T-helper 1 cell (primary cell): Measurements from ENCODE around the gene AOAH.
"Not testable (repeated sequence)": the region's sequence is repeated elsewhere in the genome, so short reads cannot be mapped to it uniquely, and the experiment has no call there.

Experiments
- DNase-seq, 5 donors: peaks; one replicate each; pipeline ENCODE4 v3.0.0-alpha.2; 2012 to 2020

The AOAH gene

DNA sequence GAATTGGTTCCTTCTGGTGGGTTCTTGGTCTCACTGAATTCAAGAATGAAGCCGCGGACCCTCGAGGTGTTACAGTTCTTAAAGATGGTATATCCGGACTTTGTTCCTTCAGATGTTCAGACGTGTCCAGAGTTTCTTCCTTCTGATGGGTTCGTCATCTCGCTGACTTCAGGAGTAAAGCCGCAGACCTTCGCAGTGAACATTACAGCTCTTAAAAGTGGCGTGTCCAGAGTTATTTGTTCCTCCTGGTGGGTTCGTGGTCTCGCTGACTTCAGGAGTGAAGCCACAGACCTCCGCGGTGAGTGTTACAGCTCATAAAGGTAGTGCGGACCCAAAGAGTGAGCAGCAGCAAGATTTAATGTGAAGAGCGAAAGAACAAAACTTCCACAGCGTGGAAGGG lies 220.1 kb downstream of the AOAH start:
- DNase-seq, result not testable (repeated sequence)

DNA sequence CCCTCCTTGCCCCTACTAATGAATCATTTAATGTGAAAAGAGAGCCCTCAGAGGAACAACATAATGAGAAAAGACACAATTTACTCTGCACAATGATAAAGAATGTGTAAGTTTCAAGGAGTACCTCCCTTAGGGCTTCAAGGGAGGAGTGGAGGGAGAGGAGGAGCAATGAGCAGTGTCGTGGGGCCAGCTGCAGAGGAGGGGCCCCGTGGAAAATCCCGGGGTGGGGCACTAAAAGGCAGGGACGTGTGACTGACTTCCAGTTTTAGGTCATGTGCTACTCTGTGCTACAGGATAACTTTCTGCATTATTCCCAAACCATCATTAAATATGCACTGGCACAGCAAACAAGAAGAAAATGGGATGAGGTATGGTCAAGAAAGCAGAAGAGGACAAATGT lies 226.5 kb downstream of the AOAH start:
- DNase-seq, result no peak

- not testable (repeated sequence) for DNase-seq
Observed at GRCh38 chr7:36497176-36497575, 227.1 kb downstream of the AOAH start.

GRCh38 chr7:36496576-36496975 lies 227.7 kb downstream of the AOAH start:
- DNase-seq, result no peak

DNA sequence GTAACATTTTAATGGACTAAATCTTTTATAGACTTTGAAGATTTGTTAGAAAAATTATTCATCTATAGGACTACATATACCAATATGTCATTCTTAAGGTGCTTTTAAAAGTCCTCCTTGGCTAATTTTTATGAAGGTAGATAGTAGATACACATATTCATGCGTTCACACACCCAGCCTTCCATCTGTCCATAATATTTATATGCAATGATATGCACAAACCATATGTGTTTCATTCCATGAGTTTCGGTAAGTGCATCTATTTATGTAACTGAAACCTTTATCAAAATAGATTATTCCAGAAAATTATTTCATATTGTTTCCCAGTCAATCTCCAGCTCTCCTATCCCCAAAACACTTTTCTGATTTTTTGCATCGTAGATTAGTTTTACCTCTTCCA lies 233.0 kb downstream of the AOAH start:
- DNase-seq, result no peak

DNA sequence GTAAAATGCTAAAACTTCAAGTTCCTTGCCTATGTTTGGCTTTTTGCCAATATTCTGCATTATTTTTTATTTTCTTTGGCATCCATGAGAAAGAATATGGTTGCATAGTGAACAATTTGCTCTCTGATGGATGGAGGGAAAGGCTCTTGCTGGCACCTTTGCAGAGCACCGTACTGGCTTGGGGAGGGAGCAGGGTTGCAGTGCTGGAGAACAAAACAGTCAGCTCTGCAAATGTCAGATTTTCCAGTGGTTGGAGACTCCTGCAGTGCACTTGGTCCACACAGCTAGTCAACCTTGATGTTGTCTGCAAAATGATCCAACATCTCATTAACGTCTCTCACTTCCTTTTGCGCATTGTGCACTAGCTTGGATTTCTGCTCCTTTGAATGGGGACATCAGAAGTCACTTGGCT lies 233.9 kb downstream of the AOAH start:
- no peak for DNase-seq

- DNase-seq, result not testable (repeated sequence)
Observed at GRCh38 chr7:36488672-36489071, 235.6 kb downstream of the AOAH start.

- peak in 2 of 5 donors; percentile 37 to 60 for DNase-seq
Observed at GRCh38 chr7:36487756-36488336, 236.4 kb downstream of the AOAH start.

DNA sequence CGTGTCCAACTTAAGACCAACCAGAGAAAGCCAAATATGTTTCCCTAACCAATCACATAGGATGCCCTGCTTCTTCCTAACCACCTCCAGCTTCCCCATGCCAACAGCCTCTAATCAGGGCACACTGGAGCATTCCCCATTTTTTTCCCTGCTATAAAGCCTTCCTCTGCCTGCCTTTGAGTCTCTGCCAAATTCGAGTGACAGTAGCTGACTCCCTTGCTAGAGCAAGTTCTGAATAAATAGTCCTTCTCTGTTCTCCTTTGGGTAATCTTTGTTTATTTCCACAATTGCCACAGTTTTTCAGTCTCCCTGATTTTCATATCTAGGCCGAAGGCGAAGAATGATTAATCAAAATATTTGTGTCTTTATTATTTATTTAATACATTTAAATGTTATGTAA lies 238.0 kb downstream of the AOAH start:
- no peak for DNase-seq

DNA sequence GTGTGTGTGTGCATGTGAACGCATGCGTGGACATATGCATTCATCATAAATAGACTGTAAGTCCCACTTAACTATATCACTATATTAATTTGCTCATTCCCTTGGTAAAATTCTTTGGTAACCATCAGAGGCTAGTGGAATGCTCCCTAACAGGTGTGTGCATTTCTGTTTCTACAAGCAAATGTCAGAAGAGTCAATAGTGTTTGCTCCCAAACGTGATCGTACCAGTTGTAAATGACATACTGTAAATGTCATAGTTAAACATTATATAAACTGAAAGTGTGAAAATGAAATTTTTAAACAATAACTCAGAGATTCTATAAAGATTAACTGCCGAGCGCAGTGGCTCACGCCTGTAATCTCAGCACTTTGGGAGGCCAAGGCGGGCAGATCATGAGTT lies 240.0 kb downstream of the AOAH start:
- no peak for DNase-seq

DNA sequence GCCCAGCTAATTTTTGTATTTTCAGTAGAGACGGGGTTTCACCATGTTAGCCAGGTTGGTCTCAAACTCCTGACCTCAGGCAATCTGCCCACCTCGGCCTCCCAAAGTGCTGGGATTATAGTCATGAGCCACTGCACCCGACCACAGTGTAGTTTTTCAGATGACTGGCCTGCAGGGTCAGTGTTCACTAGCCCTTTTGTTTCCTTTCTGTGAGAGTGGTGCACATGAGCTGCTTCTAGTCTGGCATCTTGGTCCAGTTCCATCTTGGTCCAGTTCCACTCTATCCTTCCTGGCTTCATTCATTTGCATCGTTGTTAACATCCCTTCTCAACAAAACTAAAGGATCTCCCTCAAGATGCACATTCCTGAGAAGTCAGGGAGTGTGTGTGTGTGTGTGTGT lies 240.4 kb downstream of the AOAH start:
- not testable (repeated sequence) for DNase-seq

DNA sequence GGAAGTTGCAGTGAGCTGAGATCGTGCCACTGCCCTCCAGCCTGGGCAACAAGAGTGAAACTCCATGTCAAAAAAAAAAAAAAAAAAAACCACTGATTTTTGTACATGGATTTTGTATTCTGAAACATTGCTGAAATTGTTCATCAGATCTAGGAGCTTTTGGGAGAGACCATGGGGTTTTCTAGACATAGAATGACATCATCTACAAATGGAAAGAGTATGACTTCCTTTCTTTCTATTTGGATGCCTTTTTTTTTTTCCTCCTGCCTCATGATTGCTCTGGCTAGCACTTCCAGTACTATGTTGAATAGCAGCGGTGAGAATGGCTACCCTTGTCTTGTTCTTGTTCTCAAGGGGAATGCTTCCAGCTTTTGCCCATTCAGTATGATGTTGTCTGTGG lies 245.5 kb downstream of the AOAH start:
- DNase-seq, result no peak

- peak in 1 of 5 donors; percentile 5 for DNase-seq
Observed at GRCh38 chr7:36475381-36475780, 248.9 kb downstream of the AOAH start.

DNA sequence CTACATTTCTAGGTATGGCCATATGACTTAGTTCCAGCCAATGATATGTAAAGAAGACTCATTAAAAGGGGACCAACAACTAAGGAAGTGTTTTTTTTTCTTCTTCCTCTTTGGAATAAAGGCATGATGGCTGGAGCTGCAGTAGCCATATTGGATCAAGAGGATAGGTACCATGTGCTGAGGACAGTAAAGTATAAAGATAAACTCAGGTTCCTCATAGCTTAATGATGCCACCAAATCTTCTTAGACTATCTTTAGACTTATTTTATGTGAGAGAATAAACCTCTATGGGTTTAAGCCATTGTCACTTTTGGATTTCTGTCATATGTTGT lies 249.3 kb downstream of the AOAH start:
- no peak for DNase-seq

GRCh38 chr7:36474283-36475010 lies 249.8 kb downstream of the AOAH start:
- peak in 1 of 5 donors; percentile 45 for DNase-seq

GRCh38 chr7:36473454-36474282 lies 250.6 kb downstream of the AOAH start:
- DNase-seq, result peak in 2 of 5 donors; percentile 9 to 34

DNA sequence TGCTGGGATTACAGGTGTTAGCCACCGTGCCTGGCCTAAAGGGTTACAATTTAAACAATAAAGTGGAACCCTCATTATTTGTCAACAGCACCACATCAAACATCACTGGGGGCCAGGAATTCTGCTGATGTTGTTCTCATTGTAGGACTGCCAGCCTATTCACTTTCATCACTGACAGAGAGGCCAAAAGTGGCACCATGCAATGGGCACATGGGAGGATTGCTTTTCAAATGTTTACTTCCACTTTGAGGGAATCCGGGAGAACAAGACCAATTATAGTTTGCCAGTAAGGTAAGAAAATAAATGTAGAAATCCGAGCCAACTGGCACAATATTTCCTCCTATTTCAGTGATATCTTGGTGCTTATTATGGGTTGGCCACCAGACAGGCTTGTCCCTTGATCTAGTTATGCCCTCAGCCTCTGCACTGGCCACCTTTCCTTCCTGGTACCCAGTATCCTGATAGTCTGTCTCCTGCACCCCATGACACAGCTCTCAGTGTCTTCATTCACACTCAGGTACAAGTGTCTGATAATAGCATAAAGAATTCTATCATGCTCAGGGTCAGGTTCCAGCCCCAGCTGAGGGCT lies 252.1 kb downstream of the AOAH start:
- no peak for DNase-seq

DNA sequence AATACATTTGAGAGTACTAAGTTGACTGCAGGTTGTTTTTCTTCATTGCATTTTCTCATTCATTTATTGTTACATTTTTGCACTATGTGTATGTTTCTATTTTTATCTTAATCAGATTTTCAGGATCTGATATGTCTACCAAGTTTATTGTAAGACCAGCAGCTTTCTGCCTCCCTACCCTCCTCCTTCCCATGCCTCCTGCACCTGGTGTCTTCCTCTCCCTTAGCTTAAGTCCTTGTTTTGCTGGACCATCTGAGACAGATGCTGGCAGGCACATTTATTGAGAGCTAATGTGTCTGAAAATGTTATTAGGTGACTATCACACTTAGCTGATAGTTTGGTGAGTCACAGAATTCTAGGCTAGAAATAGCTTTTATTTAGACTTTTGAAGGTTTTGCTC lies 255.1 kb downstream of the AOAH start:
- no peak for DNase-seq

- DNase-seq, result no peak
Observed at GRCh38 chr7:36468370-36469101, 255.8 kb downstream of the AOAH start.

DNA sequence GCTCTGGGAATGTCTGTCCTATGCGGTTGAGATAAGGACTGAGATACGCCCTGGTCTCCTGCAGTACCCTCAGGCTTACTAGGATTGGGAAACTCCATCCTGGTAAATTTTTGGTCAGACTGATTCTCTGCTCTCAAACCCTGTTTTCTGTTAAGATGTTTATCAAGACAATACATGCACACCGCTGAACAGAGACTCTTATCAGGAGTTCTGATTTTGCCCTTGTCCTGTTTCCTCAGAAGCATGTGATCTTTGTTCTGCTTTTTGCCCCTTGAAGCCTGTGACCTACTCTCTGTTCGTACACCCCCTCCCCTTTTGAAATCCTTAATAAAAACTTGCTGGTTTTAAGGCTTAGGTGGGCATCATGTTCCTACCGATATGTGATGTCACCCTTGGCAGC lies 258.3 kb downstream of the AOAH start:
- DNase-seq, result not testable (repeated sequence)

DNA sequence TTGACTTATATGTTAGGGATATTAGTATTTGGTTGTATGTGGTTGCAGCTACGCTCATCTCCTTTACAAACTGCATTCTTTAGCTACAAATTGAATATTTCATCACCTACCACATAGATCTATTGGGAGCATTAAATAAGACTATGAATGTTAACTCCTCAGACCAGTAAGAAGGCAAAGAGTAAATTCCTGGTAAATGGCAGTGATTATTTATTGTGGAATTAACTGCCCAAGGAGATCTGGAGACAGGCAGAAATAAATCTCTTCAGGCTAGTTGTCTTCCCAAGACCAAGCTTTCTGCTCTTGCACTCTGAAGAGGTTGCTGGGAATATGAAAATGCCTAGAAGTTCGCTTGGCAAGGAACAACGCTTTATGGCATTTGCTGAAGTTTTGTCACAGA lies 260.0 kb downstream of the AOAH start:
- DNase-seq, result no peak
